GM23338 (cell line): ENCODE measurements around the gene PRELID3B. TPM values are rescaled to one million over a fixed set of nuclear protein-coding genes. Genes with fewer than 3 reads are reported as not detected.

Experiments
- ATAC-seq: fragments of 200-7000 bp; cut with Tn5 transposase; 3 replicates; pipeline ENCODE4 v1.9.1; 2020
- DNase-seq: peaks from one replicate; pipeline ENCODE4 v3.0.0-alpha.2; 2015; ENCODE audit warnings: low spot score
- H2AFZ ChIP-seq: fragments of 200-600 bp; sonication (generic); 2 replicates; pipeline ENCODE4 v1.8.0; 2016; ENCODE audit warnings: antibody characterized with exemption, mild to moderate bottlenecking, moderate library complexity
- H3F3A ChIP-seq: fragments of 200-600 bp; sonication (generic); replicated peaks from 2 replicates; pipeline ENCODE4 v1.8.0; 2017; ENCODE audit warnings: antibody characterized with exemption, mixed run types, low read depth
- H3K27ac ChIP-seq: fragments of 200-600 bp; sonication (generic); 2 replicates; pipeline ENCODE4 v1.6.1; 2016; ENCODE audit warnings: low read depth
- H3K27me3 ChIP-seq: fragments of 200-600 bp; sonication (generic); 2 replicates; pipeline ENCODE4 v1.8.0; 2016; ENCODE audit warnings: mild to moderate bottlenecking, mixed run types, moderate library complexity; ENCODE audit not compliant: insufficient read depth
- H3K36me3 ChIP-seq: fragments of 200-600 bp; sonication (generic); 2 replicates; pipeline ENCODE4 v1.8.0; 2016; ENCODE audit warnings: mild to moderate bottlenecking; ENCODE audit not compliant: insufficient read depth
- H3K4me1 ChIP-seq: fragments of 200-600 bp; sonication (generic); 2 replicates; pipeline ENCODE4 v1.8.0; 2016; ENCODE audit warnings: mild to moderate bottlenecking, moderate library complexity; ENCODE audit not compliant: insufficient read depth
- H3K4me2 ChIP-seq: fragments of 200-600 bp; sonication (generic); 2 replicates; pipeline ENCODE4 v1.7.1; 2017; ENCODE audit warnings: mixed run types
- H3K4me3 ChIP-seq: fragments of 200-600 bp; sonication (generic); 2 replicates; pipeline ENCODE4 v1.6.1; 2016; ENCODE audit warnings: mixed run types
- H3K79me2 ChIP-seq: fragments of 200-600 bp; sonication (generic); replicated peaks from 2 replicates; pipeline ENCODE4 v1.8.0; 2017; ENCODE audit warnings: mild to moderate bottlenecking; ENCODE audit not compliant: insufficient read depth
- H3K9me2 ChIP-seq: fragments of 200-600 bp; sonication (generic); 2 replicates; pipeline ENCODE4 v1.8.0; 2017; ENCODE audit not compliant: insufficient read depth
- H4K20me1 ChIP-seq: fragments of 200-600 bp; sonication (generic); replicated peaks from 2 replicates; pipeline ENCODE4 v1.8.0; 2017; ENCODE audit warnings: mild to moderate bottlenecking; ENCODE audit not compliant: insufficient read depth
- H3K27ac Mint-ChIP-seq: 2 replicates; pipeline ENCODE4 v1.8.0; 2020; ENCODE audit warnings: inconsistent platforms, mild to moderate bottlenecking, moderate library complexity, mixed read lengths
- H3K27me3 Mint-ChIP-seq: 3 replicates; pipeline ENCODE4 v1.8.0; 2022; ENCODE audit warnings: low read depth, mild to moderate bottlenecking, moderate library complexity, mixed read lengths, inconsistent platforms; ENCODE audit not compliant: insufficient read depth, poor library complexity
- H3K36me3 Mint-ChIP-seq: 3 replicates; pipeline ENCODE4 v1.8.0; 2021; ENCODE audit warnings: low read depth, mild to moderate bottlenecking, inconsistent platforms, moderate library complexity, mixed read lengths
- H3K4me1 Mint-ChIP-seq: 3 replicates; pipeline ENCODE4 v1.8.0; 2020; ENCODE audit warnings: mild to moderate bottlenecking, inconsistent platforms, mixed read lengths
- H3K4me3 Mint-ChIP-seq: 3 replicates; pipeline ENCODE4 v1.8.0; 2021; ENCODE audit warnings: moderate library complexity, mild to moderate bottlenecking, inconsistent platforms, mixed read lengths
- H3K9me3 Mint-ChIP-seq: 3 replicates; pipeline ENCODE4 v1.8.0; 2020; ENCODE audit warnings: moderate library complexity, mild to moderate bottlenecking, inconsistent platforms, mixed read lengths
- CREB1 ChIP-seq: fragments of 250-450 bp; sonication (Bioruptor Pico); IDR thresholded peaks from 2 replicates; pipeline ENCODE4 v1.5.0; 2020; ENCODE audit warnings: low read depth, mild to moderate bottlenecking, moderate library complexity
- CTCF ChIP-seq, 2 experiments: fragments of 200-600 bp in 1 of 2; sonication (generic) in 1 of 2; conservative IDR thresholded peaks; 2 replicates each; pipeline versions ENCODE4 v1.5.1 to v1.6.1; 2016 to 2017; ENCODE audit warnings: antibody characterized with exemption in 2 of 2, low read depth in 2 of 2, mild to moderate bottlenecking in 2 of 2, moderate library complexity in 1 of 2
- ETS1 ChIP-seq: IDR thresholded peaks from 2 replicates; pipeline ENCODE4 v1.6.1; 2016; ENCODE audit warnings: antibody characterized with exemption
- EZH2phosphoT487 ChIP-seq: fragments of 200-600 bp; sonication (generic); IDR thresholded peaks from one replicate; pipeline ENCODE4 v1.8.1; 2018; ENCODE audit warnings: antibody characterized with exemption; ENCODE audit not compliant: unreplicated experiment
- JUNB ChIP-seq: IDR thresholded peaks from one replicate; pipeline ENCODE4 v1.6.1; 2016; ENCODE audit warnings: antibody characterized with exemption; ENCODE audit not compliant: unreplicated experiment
- NANOG ChIP-seq: IDR thresholded peaks from 2 replicates; pipeline ENCODE4 v1.6.1; 2016; ENCODE audit warnings: antibody characterized with exemption, borderline replicate concordance
- POLR2AphosphoS5 ChIP-seq: IDR thresholded peaks from 2 replicates; pipeline ENCODE4 v1.6.1; 2016; ENCODE audit warnings: antibody characterized with exemption, low read depth
- REST ChIP-seq: IDR thresholded peaks from one replicate; pipeline ENCODE4 v1.6.1; 2018; ENCODE audit warnings: antibody characterized with exemption; ENCODE audit not compliant: unreplicated experiment
- STAT1 ChIP-seq: IDR thresholded peaks from one replicate; pipeline ENCODE4 v1.6.1; 2016; ENCODE audit warnings: antibody characterized with exemption; ENCODE audit not compliant: unreplicated experiment
- ZNF114 ChIP-seq: fragments of 250-450 bp; sonication (Bioruptor Pico); IDR thresholded peaks from 2 replicates; pipeline ENCODE4 v1.5.0; 2020; ENCODE audit warnings: mild to moderate bottlenecking, moderate library complexity
- ZNF331 ChIP-seq: fragments of 250-450 bp; sonication (Bioruptor Pico); IDR thresholded peaks from 2 replicates; pipeline ENCODE4 v1.5.0; 2020; ENCODE audit warnings: low read depth, mild to moderate bottlenecking, moderate library complexity
- polyA plus RNA-seq: library from polyadenylated mRNA; unstranded; fragments of >200 nt; fragmentation: Nextera tagmentation; extraction: Ambion mirVana; gene quantifications from 2 replicates; pipeline ENCODE4 v1.2.1, GENCODE V29; 2016
- total RNA-seq: library from RNA; depleted of rRNA; stranded (reverse); fragments of >200 nt; shearing (Covaris generic); gene quantifications from 2 replicates; pipeline ENCODE4 v1.2.3, GENCODE V29; 2014

PRELID3B gene
- total and polyA plus RNA-seq, 2 experiments from 2014 or later, result 42.7 to 43.6 TPM

GRCh38 chr20:59028812-59029211, 13.8 kb downstream of the PRELID3B start:
- Mint-ChIP-seq H3K9me3 (no peaks in the 10 kb centered on the region), H3K27me3 (peaks cover 30% of the 10 kb centered on the region), H3K4me3 (no peak overlapping the region), H3K36me3 (peaks cover 66% of the 10 kb centered on the region), H3K27ac (no peak overlapping the region), H3K4me1 (peaks cover 39% of the 10 kb centered on the region)
- peaks cover 50% of the 10 kb centered on the region for H3K79me2 ChIP-seq
- H3K27ac ChIP-seq, result no peak overlapping the region
- H2AFZ ChIP-seq, result no peak overlapping the region
- H4K20me1 ChIP-seq, result peaks cover 43% of the 10 kb centered on the region
- DNase-seq, result no peak
- H3K27me3 ChIP-seq, result 0 out of 2 replicates have a peak, but pooled peaks cover 4% of the 10 kb centered on the region
- no peak overlapping the region for H3K4me2 ChIP-seq
- no peaks in the 10 kb centered on the region for H3K9me2 ChIP-seq
- 0 out of 2 replicates have a peak, but pooled peaks cover 2% of the 10 kb centered on the region for H3F3A ChIP-seq
- H3K36me3 ChIP-seq, result peaks cover 34% of the 10 kb centered on the region
- no peak overlapping the region for H3K4me3 ChIP-seq
- TF ChIP-seq EZH2phosphoT487 (no peak), CREB1 (no peak), ETS1 (no peak), NANOG (no peak), ZNF331 (CRISPR knock-in tag) (no peak), POLR2AphosphoS5 (no peak), STAT1 (no peak), JUNB (no peak), ZNF114 (CRISPR knock-in tag) (no peak), REST (no peak), CTCF (conservative IDR thresholded peaks at IDR 0.05; ENCODE audit: low read depth in 2 of 2) (no peak)
- peaks cover 32% of the 10 kb centered on the region for H3K4me1 ChIP-seq
- ATAC-seq, result no peak
